CD14-positive monocyte (primary cell): ENCODE results near the gene BIRC3. TPM values are rescaled to one million over a fixed set of nuclear protein-coding genes. Genes with fewer than 3 reads are reported as not detected.
A peak's percentile ranks its signal among the peaks of the same experiment; 100 is the strongest.

Experiments
- DNase-seq, 3 donors: peaks; one replicate each; pipeline ENCODE4 v3.0.0-alpha.2; 2011 to 2022
- H2AFZ ChIP-seq: 2 replicates; pipeline ENCODE4 v1.6.0; 2012; ENCODE audit warnings: mild to moderate bottlenecking, low read depth, low read length, inconsistent platforms; ENCODE audit not compliant: insufficient read depth, poor library complexity, severe bottlenecking
- H3K27ac ChIP-seq, 2 donors: 1 replicate in 1 of 2; 2 replicates in 1 of 2; pipeline ENCODE4 v1.5.1; 2012 to 2013; ENCODE audit warnings: low read length in 2 of 2, control low read depth in 1 of 2, inconsistent platforms in 1 of 2, low read depth in 1 of 2, mild to moderate bottlenecking in 1 of 2
- H3K27me3 ChIP-seq, 2 donors: one replicate each; pipeline versions ENCODE4 v1.6.0 to v1.6.1; 2011 to 2013; ENCODE audit warnings: low read length in 2 of 2; ENCODE audit not compliant: control insufficient read depth in 2 of 2, insufficient read depth in 2 of 2
- H3K36me3 ChIP-seq, 2 donors: replicated peaks in 1 of 2; 1 replicate in 1 of 2; 2 replicates in 1 of 2; pipeline versions ENCODE4 v1.5.1 to v1.6.1; 2012 to 2013; ENCODE audit warnings: low read length in 2 of 2, control low read depth in 1 of 2, inconsistent platforms in 1 of 2, mild to moderate bottlenecking in 1 of 2; ENCODE audit not compliant: insufficient read depth in 2 of 2, control insufficient read depth in 1 of 2
- H3K4me1 ChIP-seq, 2 donors: 1 replicate in 1 of 2; 2 replicates in 1 of 2; pipeline versions ENCODE4 v1.5.1 to v1.6.1; 2012 to 2013; ENCODE audit warnings: low read length in 2 of 2, control low read depth in 1 of 2, inconsistent platforms in 1 of 2, mild to moderate bottlenecking in 1 of 2, moderate library complexity in 1 of 2; ENCODE audit not compliant: insufficient read depth in 2 of 2, control insufficient read depth in 1 of 2
- H3K4me2 ChIP-seq: replicated peaks from 2 replicates; pipeline ENCODE3; 2012; ENCODE audit warnings: low read length, moderate library complexity, mild to moderate bottlenecking; ENCODE audit not compliant: poor library complexity, severe bottlenecking; ENCODE audit errors: extremely low read depth
- H3K4me3 ChIP-seq, 3 experiments: fragments of 200-600 bp in 1 of 3; sonication (generic) in 1 of 3; replicated peaks in 1 of 3; 1 replicate in 2 of 3; 2 replicates in 1 of 3; pipeline ENCODE4 v1.5.1; 2011 to 2013; ENCODE audit warnings: low read length in 3 of 3, mild to moderate bottlenecking in 3 of 3, control low read depth in 2 of 3, low read depth in 2 of 3, inconsistent platforms in 1 of 3, moderate library complexity in 1 of 3
- H3K79me2 ChIP-seq: 2 replicates; pipeline ENCODE4 v1.6.0; 2012; ENCODE audit warnings: mild to moderate bottlenecking, control low read depth, inconsistent platforms, low read length, moderate library complexity; ENCODE audit not compliant: insufficient read depth
- H3K9ac ChIP-seq: 2 replicates; pipeline ENCODE4 v1.6.0; 2017; ENCODE audit warnings: low read length, mild to moderate bottlenecking; ENCODE audit not compliant: insufficient read depth, poor library complexity, severe bottlenecking
- H3K9me3 ChIP-seq, 2 donors: replicated peaks in 1 of 2; 1 replicate in 1 of 2; 2 replicates in 1 of 2; pipeline versions ENCODE4 v1.5.1 to v1.6.1; 2012 to 2013; ENCODE audit warnings: low read length in 2 of 2, control low read depth in 1 of 2; ENCODE audit not compliant: control insufficient read depth in 1 of 2, insufficient read depth in 1 of 2
- H4K20me1 ChIP-seq: 2 replicates; pipeline ENCODE4 v1.6.0; 2012; ENCODE audit warnings: mild to moderate bottlenecking, low read length, control low read depth, moderate library complexity; ENCODE audit not compliant: insufficient read depth
- H3K27ac Mint-ChIP-seq, 7 donors: one replicate each; pipeline ENCODE4 v1.8.0; 2020; ENCODE audit warnings: mild to moderate bottlenecking in 7 of 7, mixed read lengths in 7 of 7, moderate library complexity in 6 of 7, inconsistent platforms in 2 of 7
- H3K27me3 Mint-ChIP-seq, 3 donors: one replicate each; pipeline ENCODE4 v1.8.0; 2021 to 2022; ENCODE audit warnings: low read depth in 3 of 3, mild to moderate bottlenecking in 3 of 3, mixed read lengths in 3 of 3, moderate library complexity in 3 of 3, inconsistent platforms in 1 of 3
- H3K36me3 Mint-ChIP-seq, 2 donors: one replicate each; pipeline ENCODE4 v1.8.0; 2020; ENCODE audit warnings: mixed read lengths in 2 of 2, inconsistent platforms in 1 of 2, mild to moderate bottlenecking in 1 of 2
- H3K4me1 Mint-ChIP-seq: one replicate; pipeline ENCODE4 v1.8.0; 2020; ENCODE audit warnings: mild to moderate bottlenecking, mixed read lengths
- H3K4me3 Mint-ChIP-seq, 2 donors: one replicate each; pipeline ENCODE4 v1.8.0; 2020; ENCODE audit warnings: mild to moderate bottlenecking in 2 of 2, mixed read lengths in 2 of 2, moderate library complexity in 1 of 2
- H3K9me3 Mint-ChIP-seq, 7 donors: one replicate each; pipeline ENCODE4 v1.8.0; 2020 to 2022; ENCODE audit warnings: mixed read lengths in 7 of 7, mild to moderate bottlenecking in 6 of 7, moderate library complexity in 6 of 7, inconsistent platforms in 2 of 7
- WGBS: methylation state at CpG from one replicate; pipeline ENCODE4 v1.1.5; 2013; ENCODE audit warnings: missing lambda C conversion rate; ENCODE audit not compliant: insufficient coverage; 5-methylcytosine and 5-hydroxymethylcytosine counted together
- intact Hi-C, 2 donors: fragments of 100-400 bp; cut with micrococcal nuclease; formaldehyde crosslinking; loops; one replicate each; pipeline versions ENCODE4 v1.15.0 to v1.15.1; 2023
- polyA plus RNA-seq, 3 donors: library from polyadenylated mRNA; depleted of rRNA in 1 of 3; unstranded in 2 of 3; stranded (reverse) in 1 of 3; fragments of 300-500 nt in 2 of 3; fragments of >200 nt in 1 of 3; fragmentation: Illumina TruSeq in 2 of 3; gene quantifications; 1 replicate in 2 of 3; 2 replicates in 1 of 3; pipeline ENCODE4 v1.2.3, GENCODE V29; 2012 to 2021
- TF ChIP-seq, protein P1 (sequence below): fragments of 200-600 bp; IDR thresholded peaks from one replicate; pipeline ENCODE4 v1.8.0; 2022; ENCODE audit warnings: antibody characterized with exemption, mild to moderate bottlenecking

Gene BIRC3
- polyA plus RNA-seq, 3 donors = 3.0 to 9.8 (median 9.5) TPM

DNA sequence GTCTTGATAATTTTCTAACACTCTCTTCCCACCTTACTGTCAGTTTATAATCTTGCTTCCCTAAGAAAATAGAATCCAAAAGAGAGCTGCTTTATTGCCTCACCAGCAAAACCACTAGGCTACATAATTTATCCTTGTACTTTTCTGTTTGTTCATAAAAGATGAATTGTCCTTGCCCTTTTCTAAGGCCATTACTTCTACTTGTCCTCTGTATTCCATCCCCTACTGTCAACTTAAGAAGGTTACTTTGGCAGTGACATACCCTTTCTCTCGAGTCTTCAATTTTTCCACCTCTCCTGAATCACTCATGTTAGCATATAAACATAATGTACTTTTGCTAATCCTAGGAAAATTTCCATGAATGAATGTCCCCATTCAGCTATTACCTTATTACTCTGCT is 47.7 kb downstream of the BIRC3 start:
- no peak overlapping the region for H3K4me3 Mint-ChIP-seq
- H3K4me1 Mint-ChIP-seq = peaks cover 7% of the 10 kb centered on the region
- H3K27me3 ChIP-seq = no peaks in the 10 kb centered on the region
- no peaks in the 10 kb centered on the region for H3K27me3 Mint-ChIP-seq
- DNase-seq = no peak
- H3K9me3 ChIP-seq = no peaks in the 10 kb centered on the region
- H3K27ac Mint-ChIP-seq = no peak overlapping the region
- no peak overlapping the region for H2AFZ ChIP-seq
- intact Hi-C loops = no loop called here
- peaks cover 72 to 88% of the 10 kb centered on the region in 2 donors for H3K36me3 ChIP-seq
- H3K79me2 ChIP-seq = peaks cover 3% of the 10 kb centered on the region
- no CpG with 5 or more reads among the region's 1 CpG for WGBS
- H3K4me1 ChIP-seq = no peaks in the 10 kb centered on the region
- no peak overlapping the region for H3K9ac ChIP-seq
- TF ChIP-seq, protein P1, sequence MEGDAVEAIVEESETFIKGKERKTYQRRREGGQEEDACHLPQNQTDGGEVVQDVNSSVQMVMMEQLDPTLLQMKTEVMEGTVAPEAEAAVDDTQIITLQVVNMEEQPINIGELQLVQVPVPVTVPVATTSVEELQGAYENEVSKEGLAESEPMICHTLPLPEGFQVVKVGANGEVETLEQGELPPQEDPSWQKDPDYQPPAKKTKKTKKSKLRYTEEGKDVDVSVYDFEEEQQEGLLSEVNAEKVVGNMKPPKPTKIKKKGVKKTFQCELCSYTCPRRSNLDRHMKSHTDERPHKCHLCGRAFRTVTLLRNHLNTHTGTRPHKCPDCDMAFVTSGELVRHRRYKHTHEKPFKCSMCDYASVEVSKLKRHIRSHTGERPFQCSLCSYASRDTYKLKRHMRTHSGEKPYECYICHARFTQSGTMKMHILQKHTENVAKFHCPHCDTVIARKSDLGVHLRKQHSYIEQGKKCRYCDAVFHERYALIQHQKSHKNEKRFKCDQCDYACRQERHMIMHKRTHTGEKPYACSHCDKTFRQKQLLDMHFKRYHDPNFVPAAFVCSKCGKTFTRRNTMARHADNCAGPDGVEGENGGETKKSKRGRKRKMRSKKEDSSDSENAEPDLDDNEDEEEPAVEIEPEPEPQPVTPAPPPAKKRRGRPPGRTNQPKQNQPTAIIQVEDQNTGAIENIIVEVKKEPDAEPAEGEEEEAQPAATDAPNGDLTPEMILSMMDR = no peak
- H4K20me1 ChIP-seq = peaks cover 18% of the 10 kb centered on the region
- H3K36me3 Mint-ChIP-seq = peaks cover 76 to 83% of the 10 kb centered on the region in 2 donors
- peaks cover 0 to 1% (median 0%) of the 10 kb centered on the region in 7 donors for H3K9me3 Mint-ChIP-seq
- no peak overlapping the region for H3K4me3 ChIP-seq
- H3K4me2 ChIP-seq = no peak overlapping the region
- no peak overlapping the region for H3K27ac ChIP-seq

DNA sequence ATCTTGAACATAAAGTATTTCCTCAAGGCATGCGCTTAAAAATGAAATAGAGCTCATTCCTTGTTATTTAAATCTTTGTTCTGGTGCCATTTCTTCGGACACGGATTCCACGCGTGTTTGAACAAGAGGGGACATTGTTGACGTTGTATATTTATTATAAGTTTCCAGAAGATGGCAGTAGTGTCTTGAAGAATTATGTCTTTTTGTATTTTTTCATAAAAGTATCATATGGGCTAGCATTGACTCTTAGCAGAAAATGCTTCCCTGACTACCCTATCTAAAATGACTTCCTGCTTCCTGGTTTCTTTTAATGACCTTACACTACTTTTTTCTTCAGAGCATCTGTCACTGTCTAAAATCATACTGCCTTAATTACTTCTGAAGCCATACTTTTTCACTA is 50.1 kb downstream of the BIRC3 start:
- Mint-ChIP-seq H3K4me3 (no peak overlapping the region), H3K27me3 (no peaks in the 10 kb centered on the region), H3K36me3 (peaks cover 61 to 69% of the 10 kb centered on the region in 2 donors), H3K27ac (peak overlapping the region in 2 of 7 donors; percentile 6 to 35), H3K4me1 (peaks cover 5% of the 10 kb centered on the region), H3K9me3 (peaks cover 0 to 1% (median 0%) of the 10 kb centered on the region in 7 donors)
- peaks cover 3% of the 10 kb centered on the region for H3K79me2 ChIP-seq
- H3K4me1 ChIP-seq = no peaks in the 10 kb centered on the region
- no CpG with 5 or more reads among the region's 6 CpGs for WGBS
- no peaks in the 10 kb centered on the region for H3K27me3 ChIP-seq
- H3K9ac ChIP-seq = no peak overlapping the region
- no peaks in the 10 kb centered on the region for H3K9me3 ChIP-seq
- peaks cover 4% of the 10 kb centered on the region for H4K20me1 ChIP-seq
- H3K27ac ChIP-seq = no peak overlapping the region
- no peak overlapping the region for H3K4me3 ChIP-seq
- no peak for DNase-seq
- intact Hi-C loops = no loop called here
- TF ChIP-seq, protein P1 = peak; percentile 23
- H3K4me2 ChIP-seq = no peak overlapping the region
- H3K36me3 ChIP-seq = peaks cover 56 to 65% of the 10 kb centered on the region in 2 donors
- H2AFZ ChIP-seq = no peak overlapping the region
